ENCODE results near the gene MAST2.
A peak's percentile ranks its signal among the peaks of the same experiment; 100 is the strongest.
"Not testable (repeated sequence)": the region's sequence is repeated elsewhere in the genome, so short reads cannot be mapped to it uniquely, and the experiment has no call there.

The MAST2 gene

GRCh38 chr1:46026531-46026930, 223.1 kb downstream of the MAST2 start:
- DNase-seq (ENCODE audit: low read depth) = no peak

- DNase-seq (ENCODE audit: low read depth) = no peak
These were observed 224.6 kb downstream of the MAST2 start for GRCh38 chr1:46027788-46028573.

DNA sequence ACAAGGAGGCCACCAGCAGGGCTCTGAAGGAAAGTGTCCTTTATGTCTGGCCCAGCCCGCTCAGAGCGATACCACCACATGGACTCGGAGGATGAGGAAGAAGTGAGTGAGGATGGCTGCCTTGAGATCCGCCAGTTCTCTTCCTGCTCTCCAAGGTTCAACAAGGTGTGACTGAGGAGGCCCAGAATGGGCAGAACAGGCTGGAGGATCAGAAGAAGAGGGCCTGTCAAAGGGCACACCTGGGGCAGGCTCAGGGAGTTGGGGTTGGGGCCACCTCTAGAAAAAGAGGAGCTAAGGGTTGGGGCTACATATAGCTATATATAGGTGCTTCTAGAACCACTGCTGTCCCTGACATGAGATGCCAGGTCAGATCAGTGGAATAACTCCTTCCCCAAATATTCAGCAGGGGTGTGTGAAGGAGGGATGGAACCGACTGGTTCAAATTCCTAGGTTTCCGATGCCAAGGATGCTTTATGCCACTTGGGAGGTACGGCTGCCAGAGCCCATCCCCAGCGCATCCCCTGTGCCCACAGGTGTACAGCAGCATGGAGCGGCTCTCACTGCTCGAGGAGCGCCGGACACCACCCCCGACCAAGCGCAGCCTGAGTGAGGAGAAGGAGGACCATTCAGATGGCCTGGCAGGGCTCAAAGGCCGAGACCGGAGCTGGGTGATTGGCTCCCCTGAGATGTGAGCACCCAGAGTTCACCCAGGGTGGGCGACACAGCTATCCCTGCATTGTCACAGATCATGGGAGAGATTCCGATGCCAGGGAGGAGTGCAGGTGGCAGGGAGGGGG, 226.9 kb downstream of the MAST2 start:
- DNase-seq (ENCODE audit: low read depth) = no peak

- DNase-seq (ENCODE audit: low read depth) = no peak
These were observed 227.7 kb downstream of the MAST2 start for GRCh38 chr1:46030876-46031660.

DNA sequence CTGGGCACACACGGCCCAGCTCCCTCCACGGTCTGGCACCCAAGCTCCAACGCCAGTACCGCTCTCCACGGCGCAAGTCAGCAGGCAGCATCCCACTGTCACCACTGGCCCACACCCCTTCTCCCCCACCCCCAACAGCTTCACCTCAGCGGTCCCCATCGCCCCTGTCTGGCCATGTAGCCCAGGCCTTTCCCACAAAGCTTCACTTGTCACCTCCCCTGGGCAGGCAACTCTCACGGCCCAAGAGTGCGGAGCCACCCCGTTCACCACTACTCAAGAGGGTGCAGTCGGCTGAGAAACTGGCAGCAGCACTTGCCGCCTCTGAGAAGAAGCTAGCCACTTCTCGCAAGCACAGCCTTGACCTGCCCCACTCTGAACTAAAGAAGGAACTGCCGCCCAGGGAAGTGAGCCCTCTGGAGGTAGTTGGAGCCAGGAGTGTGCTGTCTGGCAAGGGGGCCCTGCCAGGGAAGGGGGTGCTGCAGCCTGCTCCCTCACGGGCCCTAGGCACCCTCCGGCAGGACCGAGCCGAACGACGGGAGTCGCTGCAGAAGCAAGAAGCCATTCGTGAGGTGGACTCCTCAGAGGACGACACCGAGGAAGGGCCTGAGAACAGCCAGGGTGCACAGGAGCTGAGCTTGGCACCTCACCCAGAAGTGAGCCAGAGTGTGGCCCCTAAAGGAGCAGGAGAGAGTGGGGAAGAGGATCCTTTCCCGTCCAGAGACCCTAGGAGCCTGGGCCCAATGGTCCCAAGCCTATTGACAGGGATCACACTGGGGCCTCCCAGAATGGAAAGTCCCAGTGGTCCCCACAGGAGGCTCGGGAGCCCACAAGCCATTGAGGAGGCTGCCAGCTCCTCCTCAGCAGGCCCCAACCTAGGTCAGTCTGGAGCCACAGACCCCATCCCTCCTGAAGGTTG, 231.4 kb downstream of the MAST2 start:
- no peak for DNase-seq (ENCODE audit: low read depth)

GRCh38 chr1:46036894-46037839, 233.8 kb downstream of the MAST2 start:
- peak; percentile 84 for DNase-seq (ENCODE audit: low read depth)

DNA sequence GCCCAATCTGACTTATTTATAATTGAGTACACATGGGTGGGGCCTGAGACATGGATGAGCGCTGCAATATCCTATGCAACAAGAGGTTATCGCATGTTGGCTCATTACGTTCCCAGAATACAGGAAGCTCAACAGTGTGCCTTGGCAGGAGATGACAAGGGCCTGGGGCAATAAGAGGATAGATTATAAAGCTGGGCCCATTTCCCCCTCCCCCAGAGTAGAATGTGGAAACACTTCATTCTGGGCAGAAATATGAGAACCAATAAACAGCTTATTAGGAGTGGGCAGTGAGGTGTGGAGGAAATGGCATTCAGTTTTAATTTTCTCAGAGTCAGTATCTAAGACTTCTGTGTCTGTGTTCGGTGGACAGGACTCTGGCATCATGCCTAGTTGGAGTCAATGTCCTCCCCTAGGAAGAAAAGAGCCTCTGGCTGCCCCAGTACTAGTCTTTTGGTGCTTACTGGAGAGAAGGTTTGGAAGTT, 236.2 kb downstream of the MAST2 start:
- DNase-seq (ENCODE audit: low read depth) = no peak

- no peak for DNase-seq (ENCODE audit: low read depth)
These were observed 238.1 kb downstream of the MAST2 start for GRCh38 chr1:46041551-46041950.

GRCh38 chr1:46041974-46042373, 238.6 kb downstream of the MAST2 start:
- no peak for DNase-seq (ENCODE audit: low read depth)

DNA sequence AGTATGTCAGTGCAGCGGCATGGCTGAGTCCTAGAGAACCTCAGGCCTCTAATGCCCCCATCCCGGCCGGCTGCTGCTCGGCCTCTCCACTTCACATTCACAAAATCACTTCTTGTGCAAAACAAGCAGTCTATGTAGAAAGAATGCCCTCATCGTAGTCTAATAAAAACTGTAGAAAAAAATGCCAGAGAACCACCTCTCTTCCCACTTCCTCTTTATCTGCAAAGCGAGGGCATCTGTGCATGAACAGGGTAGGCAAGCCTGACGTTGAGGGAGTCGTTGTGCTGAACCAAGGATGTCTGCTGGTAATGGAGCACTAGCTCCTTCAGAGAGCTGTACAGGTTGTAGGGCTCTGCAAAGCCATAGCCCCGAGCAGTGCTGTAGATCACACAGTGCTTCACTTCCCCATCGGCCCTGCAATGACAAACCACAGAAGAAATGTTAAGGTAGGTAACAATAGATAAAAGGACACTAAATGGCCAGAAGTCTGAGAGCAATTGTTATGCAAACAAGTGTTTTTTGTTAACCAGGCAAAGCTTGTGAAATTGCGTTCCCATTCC, 240.1 kb downstream of the MAST2 start:
- DNase-seq (ENCODE audit: low read depth) = no peak

GRCh38 chr1:46044116-46044515, 240.7 kb downstream of the MAST2 start:
- no peak for DNase-seq (ENCODE audit: low read depth)

DNA sequence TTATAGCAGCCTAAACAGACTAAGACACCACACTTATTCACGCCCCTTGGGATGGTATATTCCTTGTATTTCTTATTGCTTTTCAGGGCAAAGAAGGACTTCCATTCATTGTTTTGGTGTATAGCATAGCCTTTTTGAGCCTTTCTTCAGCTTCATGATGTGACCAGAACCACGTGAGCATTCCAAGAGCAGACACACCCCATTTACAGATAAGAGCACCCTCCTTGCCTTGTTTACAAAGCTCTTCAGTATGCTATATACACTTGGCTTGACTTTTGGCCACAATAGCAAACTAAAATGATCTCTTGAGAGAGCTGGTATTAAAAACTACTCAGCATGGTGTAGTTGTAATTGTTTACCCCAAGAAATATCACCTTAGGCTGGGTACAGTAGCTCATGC, 250.3 kb downstream of the MAST2 start:
- DNase-seq (ENCODE audit: low read depth) = no peak

DNA sequence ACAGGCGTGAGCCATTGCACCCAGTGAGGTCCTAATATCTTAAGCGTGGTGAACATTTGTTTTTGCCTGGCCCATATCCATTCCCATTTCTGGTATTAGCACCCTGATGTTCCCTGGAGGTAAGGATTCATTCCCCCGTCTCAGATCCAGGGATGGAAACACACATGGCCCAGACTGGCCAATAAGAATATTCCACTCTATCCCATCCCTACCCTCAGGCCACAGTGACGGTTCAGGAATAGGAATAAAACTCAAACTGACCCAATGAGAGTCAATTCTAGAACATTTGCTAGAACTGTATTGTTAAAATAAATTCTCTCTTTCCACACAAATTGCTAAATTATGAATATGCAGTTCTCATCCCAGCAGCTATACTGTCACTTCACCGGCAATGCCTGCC, 252.9 kb downstream of the MAST2 start:
- no peak for DNase-seq (ENCODE audit: low read depth)

DNA sequence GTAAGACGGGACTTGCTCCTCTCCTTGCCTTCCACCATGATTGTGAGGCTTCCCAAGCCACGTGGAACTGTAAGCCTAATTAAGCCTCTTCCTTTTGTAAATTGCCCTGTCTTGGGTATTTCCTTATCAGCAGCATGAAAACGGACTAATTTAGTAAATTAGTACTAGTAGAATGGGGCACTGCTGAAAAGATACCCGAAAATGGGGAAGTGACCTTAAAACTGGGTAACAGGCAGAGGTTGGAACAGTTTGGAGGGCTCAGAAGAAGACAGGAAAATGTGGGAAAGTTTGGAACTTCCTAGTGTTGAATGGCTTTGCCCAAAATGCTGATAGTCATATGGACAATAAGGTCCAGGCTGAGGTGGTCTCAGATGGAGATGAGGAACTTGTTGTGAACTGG, 253.8 kb downstream of the MAST2 start:
- DNase-seq (ENCODE audit: low read depth) = not testable (repeated sequence)

DNA sequence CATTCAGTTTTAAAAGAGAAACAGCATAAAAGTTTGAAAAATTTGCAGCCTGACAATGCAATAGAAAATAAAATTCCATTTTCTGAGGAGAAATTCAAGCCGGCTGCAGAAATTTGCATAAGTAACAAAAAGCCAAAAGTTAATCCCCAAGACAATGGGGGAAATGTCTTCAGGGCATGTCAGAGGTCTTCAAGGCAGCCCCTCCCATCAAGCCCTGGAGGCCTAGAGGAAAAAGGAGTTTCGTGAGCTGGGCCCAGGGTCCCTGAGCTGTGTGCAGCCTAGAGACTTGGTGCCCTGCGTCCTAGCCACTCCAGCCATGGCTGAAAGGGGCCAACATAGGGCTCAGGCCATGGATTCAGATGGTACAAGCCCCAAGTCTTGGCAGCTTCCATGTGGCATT, 254.4 kb downstream of the MAST2 start:
- no peak for DNase-seq (ENCODE audit: low read depth)

GRCh38 chr1:46058936-46059335, 255.5 kb downstream of the MAST2 start:
- DNase-seq (ENCODE audit: low read depth) = no peak

- no peak for DNase-seq (ENCODE audit: low read depth)
These were observed 257.7 kb downstream of the MAST2 start for GRCh38 chr1:46061146-46061545.

- DNase-seq (ENCODE audit: low read depth) = no peak
These were observed 259.4 kb downstream of the MAST2 start for GRCh38 chr1:46062651-46063319.

DNA sequence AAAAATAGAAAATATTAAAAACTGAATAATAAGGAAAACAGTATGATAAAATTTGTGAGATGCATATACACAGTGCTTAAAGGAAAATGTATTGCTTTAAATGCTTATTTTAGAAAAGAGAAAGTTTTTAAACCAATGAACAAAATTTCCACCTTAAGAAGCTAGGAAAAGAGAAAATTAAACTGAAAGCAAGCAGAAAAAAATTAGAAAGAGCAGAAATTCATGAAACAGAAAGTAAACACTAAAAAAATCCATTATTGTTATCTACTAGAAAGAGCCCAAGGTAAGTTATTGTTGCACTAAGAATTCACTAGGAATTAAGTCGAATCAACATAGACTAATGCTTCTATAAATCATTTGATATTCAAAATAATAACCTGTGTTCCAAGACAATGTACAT, 261.3 kb downstream of the MAST2 start:
- DNase-seq (ENCODE audit: low read depth) = no peak
